CD8-positive, alpha-beta memory T cell (primary cell): Measurements from ENCODE around the gene RERE. TPM values are rescaled to one million over a fixed set of nuclear protein-coding genes. Genes with fewer than 3 reads are reported as not detected.

Experiments
- CTCF ChIA-PET: fragments of 350-600 bp; sonication (Branson Sonifier 250); formaldehyde crosslinking; loops from one replicate; lab custom pipeline; 2021; ENCODE audit warnings: antibody characterized with exemption; lab: Charles Lee
- POLR2A ChIA-PET: fragments of 350-600 bp; sonication (Branson Sonifier 250); formaldehyde crosslinking; loops from one replicate; lab custom pipeline; 2021; ENCODE audit warnings: antibody characterized with exemption; lab: Charles Lee
- DNase-seq, 5 donors: peaks; one replicate each; pipeline versions ENCODE4 v3.0.0 to v3.0.0-alpha.2; 2020 to 2022; ENCODE audit warnings: mixed read lengths in 1 of 5
- H3K27ac ChIP-seq: one replicate; pipeline ENCODE4 v1.7.0; 2013; ENCODE audit warnings: low read depth, mild to moderate bottlenecking, low read length, moderate library complexity
- H3K27me3 ChIP-seq: 2 replicates; pipeline ENCODE4 v1.7.0; 2013; ENCODE audit warnings: low read length, mild to moderate bottlenecking; ENCODE audit not compliant: insufficient read depth, poor library complexity, severe bottlenecking
- H3K36me3 ChIP-seq: 2 replicates; pipeline ENCODE4 v1.7.0; 2013; ENCODE audit warnings: mild to moderate bottlenecking, low read length, moderate library complexity; ENCODE audit not compliant: insufficient read depth
- H3K4me1 ChIP-seq: 2 replicates; pipeline ENCODE4 v1.7.0; 2013; ENCODE audit warnings: mild to moderate bottlenecking, low read length, moderate library complexity; ENCODE audit not compliant: insufficient read depth
- H3K4me3 ChIP-seq: 2 replicates; pipeline ENCODE4 v1.7.0; 2013; ENCODE audit warnings: mild to moderate bottlenecking, low read length
- H3K9me3 ChIP-seq: 2 replicates; pipeline ENCODE4 v1.7.0; 2013; ENCODE audit warnings: mild to moderate bottlenecking, low read length
- H3K27ac Mint-ChIP-seq, 8 donors: one replicate each; pipeline ENCODE4 v1.8.0; 2020 to 2021; ENCODE audit warnings: mixed read lengths in 8 of 8, mild to moderate bottlenecking in 6 of 8, inconsistent platforms in 3 of 8, moderate library complexity in 3 of 8
- H3K27me3 Mint-ChIP-seq, 2 donors: one replicate each; pipeline ENCODE4 v1.8.0; 2020 to 2021; ENCODE audit warnings: mixed read lengths in 2 of 2, mild to moderate bottlenecking in 1 of 2, moderate library complexity in 1 of 2
- H3K36me3 Mint-ChIP-seq, 3 donors: one replicate each; pipeline ENCODE4 v1.8.0; 2020 to 2021; ENCODE audit warnings: mixed read lengths in 3 of 3, inconsistent platforms in 1 of 3, mild to moderate bottlenecking in 1 of 3
- H3K4me1 Mint-ChIP-seq, 3 donors: one replicate each; pipeline ENCODE4 v1.8.0; 2020 to 2021; ENCODE audit warnings: mixed read lengths in 3 of 3, inconsistent platforms in 1 of 3, mild to moderate bottlenecking in 1 of 3
- H3K4me3 Mint-ChIP-seq, 7 donors: one replicate each; pipeline ENCODE4 v1.8.0; 2020 to 2021; ENCODE audit warnings: mixed read lengths in 7 of 7, mild to moderate bottlenecking in 6 of 7, moderate library complexity in 4 of 7, inconsistent platforms in 2 of 7
- H3K9me3 Mint-ChIP-seq, 5 donors: one replicate each; pipeline ENCODE4 v1.8.0; 2020 to 2022; ENCODE audit warnings: mixed read lengths in 5 of 5, mild to moderate bottlenecking in 3 of 5, moderate library complexity in 2 of 5, inconsistent platforms in 1 of 5
- polyA plus RNA-seq: library from polyadenylated mRNA; unstranded; fragments of 300-500 nt; fragmentation: Illumina TruSeq; gene quantifications from one replicate; pipeline ENCODE4 v1.2.3, GENCODE V29; 2021
- total RNA-seq, 2 experiments: library from RNA; stranded (reverse); gene quantifications; one replicate each; pipeline ENCODE4 v1.2.3, GENCODE V29; 2021

The RERE gene
- total and polyA plus RNA-seq, 3 experiments from 2014 or later, result 10.9 to 39.2 (median 37.9) TPM

GRCh38 chr1:8649875-8650274 lies 167.6 kb downstream of the RERE start:
- no peaks in the 10 kb centered on the region for H3K27me3 ChIP-seq
- no peak for DNase-seq
- Mint-ChIP-seq H3K27me3 (no peaks in the 10 kb centered on the region), H3K4me1 (peaks cover 16 to 30% (median 29%) of the 10 kb centered on the region in 3 donors), H3K4me3 (no peak overlapping the region), H3K27ac (peak overlapping the region in 1 of 8 donors; percentile 42), H3K9me3 (no peaks in the 10 kb centered on the region), H3K36me3 (peaks cover 0 to 13% (median 3%) of the 10 kb centered on the region in 3 donors)
- H3K27ac ChIP-seq, result no peak overlapping the region
- H3K4me3 ChIP-seq, result no peak overlapping the region
- H3K4me1 ChIP-seq, result peaks cover 11% of the 10 kb centered on the region
- H3K9me3 ChIP-seq, result no peaks in the 10 kb centered on the region
- H3K36me3 ChIP-seq, result no peaks in the 10 kb centered on the region
- CTCF ChIA-PET, result no interaction called here
- POLR2A ChIA-PET, result no interaction called here

DNA sequence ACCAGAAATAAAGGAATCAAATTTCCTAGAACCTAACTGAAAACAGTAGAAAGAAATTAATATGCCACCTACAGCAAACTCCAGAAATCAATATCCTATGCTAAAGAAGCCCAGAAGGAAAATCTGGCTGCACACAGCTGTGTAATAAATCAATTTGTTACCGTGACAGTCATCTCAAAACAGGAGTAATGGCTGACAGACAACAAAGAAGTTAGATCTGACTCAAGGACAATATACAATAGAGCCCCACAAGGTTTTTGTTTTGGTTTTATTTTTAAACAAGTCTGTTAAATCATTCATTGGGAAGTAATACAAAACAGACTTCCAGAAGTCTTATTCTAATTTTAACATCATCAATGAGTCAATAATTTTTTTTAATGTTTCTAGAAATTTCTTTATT lies 168.4 kb downstream of the RERE start:
- ChIA-PET POLR2A (no interaction called here), CTCF (no interaction called here)
- peaks cover 16 to 30% (median 29%) of the 10 kb centered on the region in 3 donors for H3K4me1 Mint-ChIP-seq
- DNase-seq, result no peak
- peaks cover 0 to 7% (median 4%) of the 10 kb centered on the region in 3 donors for H3K36me3 Mint-ChIP-seq
- Histone ChIP-seq H3K4me3 (no peak overlapping the region), H3K36me3 (no peaks in the 10 kb centered on the region), H3K27ac (no peak overlapping the region), H3K9me3 (no peaks in the 10 kb centered on the region), H3K27me3 (no peaks in the 10 kb centered on the region), H3K4me1 (peaks cover 11% of the 10 kb centered on the region)
- H3K27me3 Mint-ChIP-seq, result no peaks in the 10 kb centered on the region
- no peaks in the 10 kb centered on the region for H3K9me3 Mint-ChIP-seq
- no peak overlapping the region for H3K4me3 Mint-ChIP-seq
- no peak overlapping the region for H3K27ac Mint-ChIP-seq

DNA sequence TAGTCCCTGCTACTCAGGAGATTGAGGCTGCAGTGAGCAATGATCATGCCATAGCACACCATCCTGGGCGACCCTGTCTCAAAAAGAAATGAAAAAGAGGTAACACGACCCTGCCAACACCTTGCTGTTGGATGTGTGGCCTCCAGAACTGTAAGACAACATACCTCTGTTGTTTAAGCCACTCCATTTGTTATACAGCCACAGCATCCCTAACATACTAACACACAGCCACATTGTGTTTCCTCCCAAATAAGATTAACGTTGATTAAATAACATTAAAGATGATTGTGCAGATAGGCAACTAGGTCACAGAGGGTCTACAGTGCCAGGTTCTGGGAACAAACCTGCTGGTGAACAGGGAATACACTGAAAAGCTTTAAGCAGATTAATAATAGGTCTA lies 170.4 kb downstream of the RERE start:
- Histone ChIP-seq H3K4me3 (no peak overlapping the region), H3K36me3 (no peaks in the 10 kb centered on the region), H3K4me1 (peaks cover 11% of the 10 kb centered on the region), H3K9me3 (no peaks in the 10 kb centered on the region), H3K27ac (no peak overlapping the region), H3K27me3 (no peaks in the 10 kb centered on the region)
- Mint-ChIP-seq H3K36me3 (peaks cover 0 to 7% (median 4%) of the 10 kb centered on the region in 3 donors), H3K27me3 (no peaks in the 10 kb centered on the region), H3K27ac (no peak overlapping the region), H3K9me3 (no peaks in the 10 kb centered on the region), H3K4me1 (peaks cover 16 to 21% (median 20%) of the 10 kb centered on the region in 3 donors), H3K4me3 (no peak overlapping the region)
- POLR2A ChIA-PET, result no interaction called here
- CTCF ChIA-PET, result interaction anchor here (1.5 kb wide), 1 partner anchor 202 kb away, joined by 3 read pairs; no protein-coding TSS in a partner anchor
- no peak for DNase-seq

GRCh38 chr1:8646189-8646588 lies 171.3 kb downstream of the RERE start:
- Histone ChIP-seq H3K9me3 (no peaks in the 10 kb centered on the region), H3K27me3 (no peaks in the 10 kb centered on the region), H3K4me1 (peaks cover 3% of the 10 kb centered on the region), H3K27ac (no peak overlapping the region), H3K4me3 (no peak overlapping the region), H3K36me3 (no peaks in the 10 kb centered on the region)
- Mint-ChIP-seq H3K27ac (peak overlapping the region in 1 of 8 donors; percentile 11), H3K4me3 (no peak overlapping the region), H3K27me3 (no peaks in the 10 kb centered on the region), H3K36me3 (peaks cover 0 to 7% (median 4%) of the 10 kb centered on the region in 3 donors), H3K4me1 (peaks cover 9 to 13% (median 12%) of the 10 kb centered on the region in 3 donors), H3K9me3 (no peaks in the 10 kb centered on the region)
- no peak for DNase-seq
- CTCF ChIA-PET, result no interaction called here
- POLR2A ChIA-PET, result no interaction called here

DNA sequence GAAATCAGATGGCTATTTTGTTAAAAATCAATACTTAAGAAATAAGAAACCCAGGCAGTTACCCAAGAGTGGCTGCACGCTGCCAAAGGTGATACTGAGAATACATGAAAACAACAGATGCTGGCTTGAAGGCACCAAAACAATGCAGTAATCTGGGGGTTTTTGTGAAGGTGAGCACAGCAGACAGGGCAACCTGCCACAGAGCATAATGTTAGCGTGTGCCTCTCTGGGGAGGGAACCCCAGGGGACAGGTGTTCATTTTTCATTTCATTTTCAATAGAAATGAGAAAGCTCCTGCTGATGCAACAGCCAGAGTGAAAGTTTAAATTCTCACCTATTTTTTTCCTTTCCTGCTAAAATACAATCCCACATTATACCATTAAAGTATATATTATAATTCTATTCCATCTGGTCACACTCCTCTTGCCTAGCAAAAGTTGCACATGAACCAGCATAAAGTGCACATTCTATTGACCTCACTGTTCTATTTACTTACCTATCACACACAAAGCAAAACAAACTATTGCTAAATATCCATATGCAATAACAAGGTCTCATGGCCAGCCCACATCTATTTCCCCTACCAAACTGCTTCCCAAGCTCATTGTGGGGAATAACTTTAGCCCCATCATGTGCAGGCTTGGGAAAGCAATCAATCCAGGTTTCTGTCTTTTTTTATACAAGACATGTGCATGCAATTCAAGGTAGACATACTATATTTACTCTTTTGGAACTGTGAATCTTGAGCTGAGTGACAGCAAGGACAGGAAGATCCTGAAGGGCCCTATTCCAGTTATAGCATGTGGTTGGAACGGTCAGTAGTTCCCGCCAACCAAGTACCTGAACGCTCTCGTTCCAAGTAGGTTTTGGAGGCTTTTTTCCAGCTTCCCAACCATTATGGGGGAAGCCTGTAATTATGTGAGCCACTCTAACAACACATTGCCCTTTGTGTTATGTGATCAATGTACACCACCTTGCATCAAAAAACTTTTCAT lies 173.6 kb downstream of the RERE start:
- no peak overlapping the region for H3K4me3 ChIP-seq
- H3K4me3 Mint-ChIP-seq, result no peak overlapping the region

DNA sequence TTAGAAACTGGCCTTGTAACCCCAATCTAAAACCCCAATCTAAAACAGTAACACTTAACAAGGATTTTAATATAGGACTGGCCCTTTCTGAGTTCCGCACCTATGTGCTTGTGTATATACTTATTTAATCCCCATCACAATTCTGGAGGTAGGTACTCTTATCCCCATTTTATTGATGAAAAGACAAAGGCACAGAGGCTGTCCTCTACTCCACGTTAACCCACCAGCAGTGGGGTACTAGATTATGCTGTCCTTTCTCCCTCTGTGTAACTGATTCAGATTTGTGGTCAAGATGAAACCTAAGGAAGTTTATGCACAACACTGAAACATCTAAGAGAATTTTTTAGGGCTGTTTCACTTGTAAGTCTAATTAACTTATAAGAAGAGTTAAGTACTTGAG lies 175.3 kb downstream of the RERE start:
- DNase-seq, result no peak
- ChIA-PET CTCF (no interaction called here), POLR2A (no interaction called here)
- no peaks in the 10 kb centered on the region for H3K9me3 ChIP-seq
- no peaks in the 10 kb centered on the region for H3K27me3 Mint-ChIP-seq
- no peak overlapping the region for H3K4me3 ChIP-seq
- peaks cover 0 to 5% (median 0%) of the 10 kb centered on the region in 3 donors for H3K36me3 Mint-ChIP-seq
- no peaks in the 10 kb centered on the region for H3K36me3 ChIP-seq
- peaks cover 0 to 2% (median 0%) of the 10 kb centered on the region in 3 donors for H3K4me1 Mint-ChIP-seq
- no peak overlapping the region for H3K4me3 Mint-ChIP-seq
- no peak overlapping the region for H3K27ac ChIP-seq
- H3K4me1 ChIP-seq, result no peaks in the 10 kb centered on the region
- H3K9me3 Mint-ChIP-seq, result no peaks in the 10 kb centered on the region
- H3K27me3 ChIP-seq, result no peaks in the 10 kb centered on the region
- no peak overlapping the region for H3K27ac Mint-ChIP-seq

More for the DNA sequence above, 173.6 kb downstream of the RERE start:
- H3K27me3 Mint-ChIP-seq, result no peaks in the 10 kb centered on the region
- ChIA-PET POLR2A (no interaction called here), CTCF (no interaction called here)
- no peak for DNase-seq
- Histone ChIP-seq H3K36me3 (no peaks in the 10 kb centered on the region), H3K27me3 (no peaks in the 10 kb centered on the region), H3K27ac (no peak overlapping the region), H3K9me3 (no peaks in the 10 kb centered on the region), H3K4me1 (no peaks in the 10 kb centered on the region)
- H3K27ac Mint-ChIP-seq, result peak overlapping the region in 1 of 8 donors; percentile 70
- H3K36me3 Mint-ChIP-seq, result peaks cover 0 to 5% (median 0%) of the 10 kb centered on the region in 3 donors
- H3K4me1 Mint-ChIP-seq, result peaks cover under 1 to 5% (median 2%) of the 10 kb centered on the region in 3 donors
- H3K9me3 Mint-ChIP-seq, result no peaks in the 10 kb centered on the region

DNA sequence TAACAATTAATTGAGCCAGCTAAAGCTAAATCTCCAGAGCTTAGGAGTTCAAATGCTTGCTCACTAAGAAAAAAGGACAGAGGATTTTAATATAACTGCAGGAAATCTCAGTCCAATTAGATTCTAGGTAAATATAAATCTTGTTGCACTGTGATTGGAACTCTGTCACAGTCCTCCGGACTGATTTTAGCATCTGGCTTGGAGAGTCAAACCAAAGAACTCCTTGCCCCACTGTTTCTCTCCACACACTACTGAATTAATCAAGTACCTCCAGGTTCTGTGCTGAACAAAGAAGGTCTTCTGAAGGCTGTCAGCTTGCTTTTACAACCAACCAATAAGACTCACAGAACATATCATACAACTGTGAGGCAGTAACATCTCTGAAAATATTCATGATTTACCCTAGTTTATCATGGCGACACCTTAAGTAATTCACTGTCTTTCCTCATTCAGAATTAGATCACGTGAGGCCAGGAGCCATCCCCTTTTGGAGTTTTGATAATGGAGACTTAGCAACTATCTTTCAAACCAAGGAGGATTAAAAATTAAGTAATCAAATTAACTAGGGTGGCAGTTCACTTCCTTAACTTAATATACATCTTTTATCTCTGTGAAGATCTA lies 176.0 kb downstream of the RERE start:
- no peak overlapping the region for H3K4me3 Mint-ChIP-seq
- CTCF ChIA-PET, result no interaction called here

GRCh38 chr1:8640950-8641349 lies 176.5 kb downstream of the RERE start:
- H3K9me3 ChIP-seq, result no peaks in the 10 kb centered on the region
- no peaks in the 10 kb centered on the region for H3K4me1 ChIP-seq
- Mint-ChIP-seq H3K27me3 (no peaks in the 10 kb centered on the region), H3K36me3 (peaks cover 0 to 5% (median 0%) of the 10 kb centered on the region in 3 donors), H3K4me3 (no peak overlapping the region), H3K9me3 (no peaks in the 10 kb centered on the region), H3K4me1 (peaks cover 0 to 2% (median 0%) of the 10 kb centered on the region in 3 donors), H3K27ac (no peak overlapping the region)
- H3K4me3 ChIP-seq, result no peak overlapping the region
- H3K27me3 ChIP-seq, result no peaks in the 10 kb centered on the region
- no peak overlapping the region for H3K27ac ChIP-seq
- DNase-seq, result no peak
- CTCF ChIA-PET, result no interaction called here
- POLR2A ChIA-PET, result no interaction called here
- no peaks in the 10 kb centered on the region for H3K36me3 ChIP-seq

More for the DNA sequence above, 176.0 kb downstream of the RERE start:
- Mint-ChIP-seq H3K36me3 (peaks cover 0 to 5% (median 0%) of the 10 kb centered on the region in 3 donors), H3K9me3 (no peaks in the 10 kb centered on the region), H3K4me1 (peaks cover 0 to 2% (median 0%) of the 10 kb centered on the region in 3 donors), H3K27ac (peak overlapping the region in 1 of 8 donors; percentile 68), H3K27me3 (no peaks in the 10 kb centered on the region)
- Histone ChIP-seq H3K27ac (no peak overlapping the region), H3K9me3 (no peaks in the 10 kb centered on the region), H3K4me1 (no peaks in the 10 kb centered on the region), H3K27me3 (no peaks in the 10 kb centered on the region), H3K4me3 (no peak overlapping the region), H3K36me3 (no peaks in the 10 kb centered on the region)
- POLR2A ChIA-PET, result no interaction called here
- no peak for DNase-seq
